Kidney glomerular epithelial cell (primary cell): ENCODE measurements around the gene ARNT2.

Experiments
- DNase-seq: peaks from one replicate; lab custom pipeline; 2025; lab: John Stamatoyannopoulos, UW

Gene ARNT2

GRCh38 chr15:80595396-80595795 is 191.2 kb downstream of the ARNT2 start:
- DNase-seq: no peak

GRCh38 chr15:80596521-80596976 is 192.4 kb downstream of the ARNT2 start:
- no peak for DNase-seq

DNA sequence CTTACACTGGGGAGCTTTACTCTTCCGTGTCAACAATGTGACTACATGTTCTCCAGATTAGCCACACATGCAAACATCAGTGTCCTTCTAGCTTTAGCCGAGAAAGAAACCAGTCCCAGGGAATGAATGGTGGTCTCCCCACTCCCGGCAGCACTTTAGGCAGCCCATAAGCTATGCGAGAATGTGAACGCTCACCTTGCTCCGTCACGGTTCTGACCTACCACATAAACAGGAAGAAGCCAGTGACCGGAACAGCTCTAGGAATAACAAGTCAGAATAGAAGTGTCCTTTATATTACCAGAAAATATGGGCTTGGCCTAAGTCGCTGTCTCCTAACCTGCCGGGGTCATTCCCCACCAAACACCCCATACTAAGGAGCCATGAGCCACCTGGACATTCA is 192.9 kb downstream of the ARNT2 start:
- DNase-seq: no peak

- DNase-seq: no peak
Observed at GRCh38 chr15:80599359-80599758, 195.2 kb downstream of the ARNT2 start.

GRCh38 chr15:80600626-80601025 is 196.4 kb downstream of the ARNT2 start:
- no peak for DNase-seq

- DNase-seq: no peak
Observed at GRCh38 chr15:80601256-80601655, 197.1 kb downstream of the ARNT2 start.

- DNase-seq: no peak
Observed at GRCh38 chr15:80604583-80605575, 200.7 kb downstream of the ARNT2 start.

GRCh38 chr15:80605591-80606150 is 201.5 kb downstream of the ARNT2 start:
- no peak for DNase-seq

DNA sequence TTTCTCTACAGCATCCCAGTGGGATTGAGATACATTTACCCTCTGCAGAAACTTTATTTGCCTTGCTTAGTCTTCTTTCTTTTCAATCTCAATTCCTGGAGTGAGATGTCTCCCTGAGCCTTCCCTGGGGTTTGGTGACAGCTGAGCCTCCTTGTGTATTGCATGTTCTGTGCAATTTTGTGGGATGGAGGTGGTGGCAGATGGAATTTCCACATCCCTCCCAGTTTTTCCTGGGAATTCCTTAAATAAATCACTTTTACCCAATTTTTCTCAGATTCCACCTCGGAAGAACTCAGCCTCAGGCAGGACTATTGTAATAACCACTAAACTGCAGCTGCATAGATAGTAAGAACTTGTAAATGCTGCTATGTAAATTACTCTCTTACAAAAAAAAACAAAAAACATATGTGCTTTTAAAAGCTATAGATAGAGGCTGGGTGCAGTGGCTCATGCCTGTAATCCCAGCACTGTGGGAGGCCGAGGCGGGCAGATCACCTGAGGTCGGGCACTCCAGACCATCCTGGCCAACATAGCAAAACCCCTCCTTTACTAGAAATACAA is 202.4 kb downstream of the ARNT2 start:
- no peak for DNase-seq

DNA sequence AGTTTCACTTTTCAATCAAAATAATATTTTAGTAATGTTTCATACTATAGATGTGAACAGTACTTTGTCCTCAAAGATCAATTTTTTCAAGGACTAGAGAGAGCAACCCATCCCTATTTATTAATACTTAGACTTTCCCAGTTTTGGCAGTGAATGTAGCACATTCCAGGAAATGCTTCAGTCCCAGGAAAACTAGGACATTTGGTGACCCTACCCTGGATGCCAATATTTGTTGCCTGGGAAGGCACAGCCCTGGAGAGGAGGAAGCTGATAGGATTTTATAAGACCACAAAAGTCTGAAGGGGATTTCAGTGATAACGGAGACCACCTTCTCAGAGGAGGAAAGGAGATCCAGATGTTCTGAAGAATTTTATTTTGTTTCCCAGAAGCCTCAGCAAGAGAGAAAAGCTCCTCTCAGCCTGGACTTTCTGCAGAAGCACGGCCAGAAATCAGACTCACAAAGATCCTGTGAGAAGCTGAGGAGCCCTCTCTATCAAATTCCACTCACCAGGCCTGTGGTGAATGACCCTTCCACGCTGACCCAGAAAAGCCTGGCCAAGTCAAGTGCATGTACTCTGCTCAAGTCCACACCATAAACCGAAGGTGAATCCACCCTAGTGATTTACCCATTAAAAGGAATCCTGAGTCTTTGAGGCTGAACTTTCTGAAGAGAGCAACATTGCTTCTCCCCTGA is 203.3 kb downstream of the ARNT2 start:
- DNase-seq: no peak

- DNase-seq: no peak
Observed at GRCh38 chr15:80608688-80609087, 204.5 kb downstream of the ARNT2 start.

- DNase-seq: no peak
Observed at GRCh38 chr15:80609091-80609490, 204.9 kb downstream of the ARNT2 start.

- no peak for DNase-seq
Observed at GRCh38 chr15:80609512-80609946, 205.3 kb downstream of the ARNT2 start.

- DNase-seq: no peak
Observed at GRCh38 chr15:80611543-80612080, 207.4 kb downstream of the ARNT2 start.

DNA sequence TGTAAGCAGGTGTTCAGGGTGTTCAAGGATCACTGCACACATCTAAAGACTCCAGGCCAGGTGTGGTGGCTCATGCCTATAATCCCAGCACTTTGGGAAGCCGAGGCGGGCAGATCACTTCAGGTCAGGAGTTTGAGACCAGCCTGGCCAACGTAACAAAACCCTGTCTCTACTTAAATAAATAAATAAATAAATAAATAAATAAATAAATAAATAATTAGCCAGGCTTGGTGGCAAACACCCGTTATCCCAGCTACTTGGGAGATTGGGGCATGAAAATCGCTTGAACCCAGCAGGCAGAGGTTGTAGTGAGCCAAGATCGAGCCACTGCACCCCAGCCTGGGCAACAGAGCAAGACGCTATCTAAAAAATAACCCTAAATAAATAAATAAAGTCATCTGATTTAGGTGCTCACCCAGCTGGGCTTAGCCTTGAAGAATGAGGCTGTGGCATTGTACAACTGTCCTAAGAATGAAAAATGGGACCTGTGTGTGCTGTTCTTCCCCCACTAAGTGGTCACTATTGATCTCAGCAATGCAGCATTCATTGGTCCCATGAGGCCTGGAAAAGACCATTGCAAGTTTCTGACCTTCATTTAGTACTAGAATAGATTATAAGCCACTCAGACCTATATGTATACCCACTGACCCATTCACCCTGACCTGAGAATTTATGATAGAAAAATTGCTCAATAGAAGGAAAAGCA is 208.1 kb downstream of the ARNT2 start:
- DNase-seq: no peak

DNA sequence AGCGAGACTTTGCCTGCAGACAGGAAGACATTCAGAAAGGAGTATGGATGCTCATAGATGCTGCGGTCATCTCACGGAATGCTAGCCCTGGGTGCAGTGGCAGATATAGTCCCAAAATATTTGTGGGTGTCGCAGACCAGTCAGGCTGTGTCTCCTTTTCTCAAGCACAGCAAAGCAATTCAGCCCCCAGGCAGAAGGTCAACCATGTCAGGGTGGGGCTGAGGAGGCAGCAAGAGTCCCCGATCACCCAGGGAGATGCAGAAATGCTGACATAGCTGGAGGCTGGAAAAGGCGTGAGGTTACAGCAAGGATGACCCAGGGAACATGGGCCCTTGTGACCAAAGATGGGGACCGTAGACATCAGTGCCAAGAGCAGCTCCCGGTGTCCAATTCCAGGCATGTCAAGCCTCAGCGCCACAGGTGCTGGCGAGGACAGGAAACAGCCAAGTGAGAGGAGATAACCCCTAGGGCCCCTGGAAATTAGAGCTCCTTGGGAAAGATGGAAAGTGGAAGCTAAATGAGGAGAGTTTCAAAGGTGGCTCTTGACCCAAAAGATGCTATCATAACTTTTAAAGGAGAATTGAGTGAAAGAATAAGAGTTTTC is 209.7 kb downstream of the ARNT2 start:
- no peak for DNase-seq

DNA sequence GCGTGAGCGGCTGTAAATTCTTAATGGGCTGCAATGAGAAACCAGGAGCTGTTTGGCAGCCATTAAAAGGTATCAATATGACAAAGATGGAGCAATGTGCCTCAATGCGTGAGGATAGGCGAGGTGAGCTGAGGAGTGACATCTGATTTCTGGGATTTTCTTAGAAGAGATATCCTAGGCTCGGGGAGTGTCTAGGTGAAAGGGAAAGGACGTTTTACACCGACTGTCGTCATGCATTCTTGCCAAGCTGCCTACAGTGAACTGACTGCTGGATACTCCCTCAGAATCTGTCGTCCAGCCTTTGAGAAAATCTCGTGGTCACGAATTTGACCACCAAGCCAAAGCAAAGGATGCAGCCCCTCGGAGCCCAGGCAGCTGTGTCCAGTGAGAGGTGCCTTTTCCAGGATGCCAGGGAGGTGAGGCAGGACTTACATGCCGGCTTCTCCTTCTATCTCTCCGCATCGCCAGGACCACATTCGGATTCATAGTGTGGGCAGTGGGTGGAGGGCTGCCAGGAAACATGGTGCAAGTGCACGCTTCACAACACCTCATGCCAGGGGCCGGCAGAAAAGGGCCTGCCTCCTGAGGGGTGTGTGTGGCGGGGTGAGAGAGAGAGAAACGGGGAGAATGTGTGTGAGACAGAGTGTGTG is 210.7 kb downstream of the ARNT2 start:
- DNase-seq: no peak

DNA sequence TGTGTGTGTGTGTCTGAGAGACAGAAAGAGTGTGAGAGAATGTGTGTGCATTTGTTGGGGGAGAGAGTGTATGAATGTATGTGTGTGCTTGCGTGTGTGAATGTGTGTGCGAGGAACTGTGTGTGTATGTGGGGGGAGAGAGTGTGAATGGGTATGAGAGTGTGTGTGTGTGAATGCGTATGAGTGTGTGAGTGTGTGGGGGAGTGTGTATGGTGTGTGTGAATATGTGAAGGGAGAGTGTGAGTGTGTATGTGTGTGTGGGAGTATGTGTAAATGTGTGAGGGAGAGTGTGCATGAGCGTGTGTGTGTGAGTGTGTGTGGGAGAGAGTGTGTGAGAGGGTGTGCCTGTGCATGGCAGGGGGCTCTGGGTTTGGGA is 211.2 kb downstream of the ARNT2 start:
- DNase-seq: no peak

- DNase-seq: no peak
Observed at GRCh38 chr15:80615783-80616391, 211.7 kb downstream of the ARNT2 start.
